Measurements from ENCODE around the gene CHPF. TPM values are rescaled to one million over a fixed set of nuclear protein-coding genes. Genes with fewer than 3 reads are reported as not detected.

CHPF gene
- total and polyA plus RNA-seq, 7 donors = 8.4 to 14.2 (median 12.6) TPM

- intact Hi-C loops (cut with DNase I) = loop anchor here in 1 of 2 donors (5.0 kb wide), 1 partner anchor 74 kb away; no protein-coding TSS in a partner anchor
- DNase-seq = no peak
- 88 to 90% (median 89%) methylated on average over 35 of the region's 35 CpGs for WGBS, 3 donors
- Histone ChIP-seq H3K4me1 (peaks cover 9% of the 10 kb centered on the region), H3K36me3 (ENCODE audit: insufficient read depth in 1 of 2, low read depth in 1 of 2) (peaks cover 0 to 56% of the 10 kb centered on the region in 2 donors), H3K27me3 (ENCODE audit: insufficient read depth in 3 of 3, low read length in 2 of 3) (no peaks in the 10 kb centered on the region), H3K9me3 (no peaks in the 10 kb centered on the region), H3K27ac (no peak overlapping the region), H3K4me3 (no peak overlapping the region)
- no peak for TF ChIP-seq CTCF (IDR thresholded peaks at IDR 0.05)
- ATAC-seq = no peak
Observed at GRCh38 chr2:219567791-219568361, 24.3 kb upstream of the CHPF start.

- no peak for DNase-seq
- H3K27ac ChIP-seq = no peak overlapping the region
- H3K36me3 ChIP-seq (ENCODE audit: insufficient read depth in 1 of 2, low read depth in 1 of 2) = peaks cover 0 to 64% of the 10 kb centered on the region in 2 donors
- H3K9me3 ChIP-seq = no peaks in the 10 kb centered on the region
- no peak for ATAC-seq
- TF ChIP-seq CTCF (IDR thresholded peaks at IDR 0.05) = no peak
- no peak overlapping the region for H3K4me3 ChIP-seq
- peaks cover 9% of the 10 kb centered on the region for H3K4me1 ChIP-seq
- no peaks in the 10 kb centered on the region for H3K27me3 ChIP-seq (ENCODE audit: insufficient read depth in 3 of 3, low read length in 2 of 3)
- intact Hi-C loops (cut with DNase I) = loop anchor here in 1 of 2 donors (5.0 kb wide), 1 partner anchor 75 kb away; no protein-coding TSS in a partner anchor
- WGBS, 3 donors = 91 to 93% (median 91%) methylated on average over 18 of the region's 18 CpGs
Observed at GRCh38 chr2:219567131-219567530, 23.5 kb upstream of the CHPF start.

- Histone ChIP-seq H3K36me3 (ENCODE audit: insufficient read depth in 1 of 2, low read depth in 1 of 2) (peaks cover 0 to 69% of the 10 kb centered on the region in 2 donors), H3K4me3 (no peak overlapping the region), H3K27me3 (ENCODE audit: insufficient read depth in 3 of 3, low read length in 2 of 3) (no peaks in the 10 kb centered on the region), H3K4me1 (peaks cover 9% of the 10 kb centered on the region), H3K27ac (no peak overlapping the region), H3K9me3 (no peaks in the 10 kb centered on the region)
- intact Hi-C loops (cut with DNase I) = loop anchor here in 1 of 2 donors (5.0 kb wide), 1 partner anchor 76 kb away; no protein-coding TSS in a partner anchor
- ATAC-seq (no peak), DNase-seq (no peak)
- no peak for TF ChIP-seq CTCF (IDR thresholded peaks at IDR 0.05)
- whole genome bisulfite sequencing, 3 donors = 84 to 88% (median 85%) methylated on average over 11 of the region's 11 CpGs
Observed at GRCh38 chr2:219566640-219567039, 23.0 kb upstream of the CHPF start.

- Histone ChIP-seq H3K36me3 (ENCODE audit: insufficient read depth in 1 of 2, low read depth in 1 of 2) (peaks cover 0 to 80% of the 10 kb centered on the region in 2 donors), H3K27ac (no peak overlapping the region), H3K27me3 (ENCODE audit: insufficient read depth in 3 of 3, low read length in 2 of 3) (no peaks in the 10 kb centered on the region), H3K4me1 (peaks cover 9% of the 10 kb centered on the region), H3K4me3 (no peak overlapping the region), H3K9me3 (no peaks in the 10 kb centered on the region)
- ATAC-seq = no peak
- intact Hi-C loops (cut with DNase I) = loop anchor here in 1 of 2 donors (5.0 kb wide), 1 partner anchor 77 kb away; no protein-coding TSS in a partner anchor
- DNase-seq = no peak
- no peak for TF ChIP-seq CTCF (IDR thresholded peaks at IDR 0.05)
- 80 to 84% (median 83%) methylated on average over 21 of the region's 21 CpGs for WGBS, 3 donors
Observed at GRCh38 chr2:219565130-219566080, 21.8 kb upstream of the CHPF start.
